Middle frontal gyrus (tissue), 1 donor: Measurements from ENCODE around the gene IL15RA.
"Not testable (repeated sequence)": the region's sequence is repeated elsewhere in the genome, so short reads cannot be mapped to it uniquely, and the experiment has no call there.

Experiments
- DNase-seq: peaks from one replicate; pipeline ENCODE4 v3.0.0-alpha.2; 2015; ENCODE audit warnings: low spot score; ENCODE audit errors: extremely low spot score

The IL15RA gene

DNA sequence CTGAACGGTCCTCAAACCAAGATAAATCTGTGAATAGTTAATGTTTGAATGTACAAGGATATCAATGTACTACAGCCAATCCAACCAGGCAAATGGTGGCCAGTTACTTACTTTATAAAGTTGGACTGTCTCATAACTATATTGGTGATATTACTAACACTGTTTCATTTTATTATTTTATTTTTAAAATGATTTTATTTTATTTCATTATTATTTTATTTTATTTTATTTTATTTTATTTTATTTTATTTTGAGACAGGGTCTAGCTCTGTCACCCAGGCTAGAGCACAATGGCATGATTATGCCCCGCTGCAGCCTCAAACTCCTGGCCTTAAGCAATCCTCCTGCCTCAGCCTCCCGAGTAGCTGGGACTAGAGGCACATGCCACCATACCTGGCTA lies 6.8 kb downstream of the IL15RA start:
- no peak for DNase-seq

DNA sequence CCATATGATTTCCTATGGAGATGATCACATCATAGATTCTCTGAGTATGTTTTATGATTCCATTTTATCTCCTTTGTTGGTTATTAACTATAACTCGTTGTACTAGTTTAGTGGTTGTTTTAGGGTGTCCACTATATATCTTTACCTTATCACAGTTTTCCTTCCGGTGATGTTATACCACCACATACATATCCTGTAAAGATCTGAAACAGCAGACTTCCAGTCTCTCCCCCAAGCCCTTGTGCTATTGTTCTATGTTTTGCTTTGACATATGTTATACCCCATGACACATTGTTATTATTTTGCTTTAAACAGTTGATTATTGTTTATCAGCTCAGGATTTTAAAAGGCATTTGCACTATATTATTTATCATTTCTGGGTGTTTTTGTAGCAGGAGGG lies 7.3 kb downstream of the IL15RA start:
- no peak for DNase-seq

DNA sequence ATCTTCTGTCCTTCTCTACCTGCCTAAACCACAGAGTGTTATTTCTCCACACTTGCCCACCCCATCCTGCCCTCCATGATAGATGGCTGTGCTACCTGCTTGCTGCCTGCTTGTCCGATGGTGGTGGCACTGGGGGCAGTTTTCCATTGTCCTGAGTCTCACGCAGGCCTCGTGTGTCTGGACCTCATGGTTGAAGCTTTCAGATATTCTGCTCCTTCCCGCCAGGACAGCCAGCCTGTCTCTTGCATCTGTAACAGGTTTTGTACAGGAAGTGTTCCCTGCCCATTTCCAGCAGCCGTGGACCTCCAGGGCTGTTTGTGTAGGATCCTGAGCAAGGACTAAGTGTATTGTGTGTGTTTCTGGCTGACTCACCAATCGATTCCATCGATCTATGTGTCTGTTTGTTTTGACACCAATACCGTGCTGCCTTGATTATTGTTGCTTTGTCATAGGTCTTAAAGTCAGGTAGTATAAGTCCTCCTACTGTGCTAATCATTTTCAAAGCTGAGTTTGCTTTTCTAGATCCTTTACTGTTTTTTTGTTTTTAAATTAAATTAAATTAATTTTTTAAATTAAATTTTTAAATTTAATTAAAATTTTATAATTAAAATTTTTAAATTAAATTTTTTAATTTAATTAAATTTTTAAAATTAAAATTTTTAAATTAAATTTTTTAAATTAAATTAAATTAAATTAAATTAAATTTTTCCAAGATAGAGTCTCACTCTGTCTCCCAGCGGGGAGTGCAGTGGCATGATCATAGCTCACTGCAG lies 8.5 kb downstream of the IL15RA start:
- no peak for DNase-seq

DNA sequence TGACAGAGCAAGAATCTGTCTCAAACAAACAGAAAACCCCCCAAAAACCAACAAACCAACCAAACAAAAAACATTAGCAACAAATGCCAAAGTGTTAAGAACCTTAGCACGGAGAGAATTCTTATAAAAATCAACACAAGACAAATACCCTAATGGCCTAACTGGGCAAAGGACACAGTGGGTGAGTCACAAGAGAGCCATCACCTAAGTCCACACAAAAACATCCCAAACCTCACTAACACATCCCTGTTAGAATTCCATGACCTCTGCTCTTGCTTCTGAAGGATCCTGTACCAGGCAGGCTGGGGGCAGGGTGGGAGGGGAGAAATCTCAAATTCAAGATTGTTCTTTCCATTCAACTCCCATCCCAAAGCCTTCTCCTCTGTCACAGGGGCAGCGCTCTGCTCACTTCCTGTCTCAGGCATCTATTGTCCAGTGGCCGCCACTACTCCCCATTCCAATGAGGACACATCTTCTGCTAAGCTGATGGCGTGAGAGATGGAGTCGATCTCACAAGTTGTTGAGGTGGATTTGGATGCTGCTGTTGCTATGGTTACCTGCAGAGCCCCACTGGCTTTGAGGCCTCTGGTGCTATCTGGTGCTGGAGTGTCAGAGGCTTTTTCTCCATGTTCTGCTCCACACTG lies 9.2 kb downstream of the IL15RA start:
- DNase-seq: no peak

DNA sequence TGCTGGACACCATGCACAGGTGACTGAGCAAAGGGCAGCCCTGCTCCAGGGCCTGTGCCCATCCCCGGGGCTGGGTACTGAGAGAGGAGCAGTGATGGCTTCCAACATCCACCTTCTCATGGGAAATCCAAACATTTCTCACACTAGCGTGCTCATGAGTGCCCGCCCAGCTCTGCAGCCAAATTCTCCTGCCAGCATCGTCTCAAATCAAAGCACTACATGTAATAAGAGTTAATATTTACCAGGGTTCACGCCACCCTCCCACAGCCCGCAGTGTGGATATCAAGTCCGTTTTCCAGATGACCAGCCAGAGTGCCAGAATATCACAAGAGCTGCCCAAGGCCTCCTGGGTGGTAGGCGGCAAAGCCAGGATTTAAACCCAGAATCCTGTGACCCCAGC lies 12.1 kb downstream of the IL15RA start:
- DNase-seq: no peak

DNA sequence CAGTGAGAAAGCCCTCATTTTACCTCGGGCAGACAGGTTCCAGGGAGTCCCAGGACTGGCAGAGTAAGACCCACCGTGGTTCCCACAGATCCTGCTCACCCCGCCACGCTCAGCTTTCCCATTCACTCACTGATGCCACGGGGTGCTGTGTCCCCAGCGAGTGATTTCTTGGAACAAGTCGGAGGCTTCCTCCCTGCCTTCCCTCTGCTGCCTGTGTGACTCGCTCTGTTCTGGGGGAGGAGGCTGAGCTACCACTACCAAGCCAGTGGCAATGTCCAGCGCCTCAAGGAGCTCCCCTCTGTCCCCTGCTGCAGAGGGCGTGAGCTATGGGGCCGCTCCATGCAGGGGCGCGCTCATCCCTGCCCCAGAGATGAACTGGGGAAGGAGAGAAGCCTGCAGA lies 12.6 kb downstream of the IL15RA start:
- no peak for DNase-seq

DNA sequence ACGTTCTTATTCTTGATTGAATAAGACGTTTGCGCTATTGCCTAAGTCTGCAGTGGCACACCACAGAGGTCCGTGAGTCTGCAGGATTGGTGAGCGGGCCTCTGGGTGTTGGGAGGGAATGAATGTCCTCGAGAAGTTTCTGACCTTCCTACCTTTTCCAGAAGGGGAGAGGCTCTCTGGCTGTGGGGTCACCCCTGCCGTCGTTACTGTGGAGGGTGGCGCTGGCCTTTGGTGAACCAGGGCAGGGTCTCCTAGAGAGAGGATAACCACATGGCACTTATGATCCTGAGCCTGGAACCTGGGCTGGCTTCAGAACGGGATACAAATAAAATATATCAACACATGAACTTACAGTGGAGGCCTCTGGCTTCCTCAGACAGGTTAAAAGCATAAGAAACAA lies 13.8 kb downstream of the IL15RA start:
- DNase-seq: no peak

DNA sequence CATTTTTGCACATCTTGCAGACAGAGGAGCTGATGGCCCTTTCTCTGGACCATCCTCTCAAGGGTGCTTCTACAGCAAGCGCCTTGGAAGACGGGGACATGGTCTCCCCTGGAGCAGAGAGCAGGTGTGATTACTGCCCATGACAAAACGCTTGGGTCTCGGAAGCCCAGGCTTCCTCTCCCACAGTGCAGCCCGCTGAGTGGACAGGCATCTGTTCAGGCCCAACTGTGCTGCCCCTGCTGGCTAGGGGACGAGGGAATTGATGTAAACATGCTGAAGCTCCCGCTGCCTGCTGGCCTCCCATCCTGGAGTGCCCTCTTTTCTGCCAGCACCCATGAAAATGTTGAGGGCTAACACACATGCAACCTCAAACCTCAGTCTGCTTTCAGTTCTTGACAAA lies 14.3 kb downstream of the IL15RA start:
- DNase-seq: no peak

DNA sequence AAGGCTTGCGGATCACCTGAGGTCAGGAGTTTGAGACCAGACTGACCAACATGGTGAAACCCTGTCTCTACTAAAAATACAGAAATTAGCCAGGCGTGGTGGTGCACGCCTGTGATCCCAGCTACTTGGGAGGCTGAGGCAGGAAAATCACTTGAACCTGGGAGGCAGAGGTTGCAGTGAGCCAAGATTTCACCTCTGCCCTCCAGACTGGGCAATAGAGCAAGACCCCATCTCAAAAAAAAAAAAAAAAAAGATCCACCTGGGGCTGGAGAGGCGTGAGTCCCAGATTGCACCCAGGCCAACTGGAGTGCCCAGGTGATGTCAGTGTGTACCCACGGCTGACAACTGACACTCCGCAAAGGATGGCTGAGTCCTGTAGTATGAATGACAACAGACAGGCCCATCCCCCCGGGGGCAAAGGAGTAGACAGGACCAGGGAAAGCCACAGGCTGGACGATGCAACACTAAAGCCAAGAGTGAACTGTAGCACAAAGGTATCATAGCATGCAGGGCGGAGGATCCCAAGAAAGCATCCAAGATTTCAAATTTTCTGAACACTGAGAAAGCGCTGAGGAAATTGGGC lies 14.9 kb downstream of the IL15RA start:
- DNase-seq: not testable (repeated sequence)

DNA sequence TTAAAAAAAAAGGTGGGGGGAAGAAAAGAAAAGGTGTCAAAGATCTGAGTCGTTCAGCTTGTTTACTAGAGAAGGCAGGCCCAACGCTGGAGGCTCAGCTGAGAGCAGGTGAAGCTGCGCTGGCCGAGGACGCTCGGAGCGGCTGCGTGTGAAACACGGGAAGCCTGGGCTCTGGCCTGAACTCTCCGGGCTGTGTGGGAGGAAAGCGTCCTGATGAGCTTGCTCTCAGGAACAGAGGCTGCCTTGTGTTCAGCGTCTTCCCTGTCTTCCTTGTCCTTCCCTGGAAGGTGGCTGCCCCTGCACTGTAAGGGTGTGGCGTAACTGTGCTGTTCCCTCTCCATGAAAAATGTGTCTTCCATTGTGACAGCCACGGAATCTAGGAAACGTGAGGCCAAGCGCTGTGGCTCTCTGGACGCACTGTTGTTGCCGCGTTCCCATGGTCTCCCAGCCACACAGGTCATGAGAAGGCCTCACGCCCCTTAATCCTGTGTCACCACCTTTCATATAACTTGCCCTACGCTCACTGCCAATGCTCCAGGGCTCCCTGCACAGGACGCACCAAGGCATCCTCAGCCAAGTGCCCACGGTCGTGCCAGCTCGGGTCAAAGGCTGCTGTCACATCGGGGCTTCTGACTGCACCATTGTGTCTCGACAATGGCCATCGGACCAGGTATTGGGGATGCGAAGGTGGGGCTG lies 15.8 kb downstream of the IL15RA start:
- no peak for DNase-seq

DNA sequence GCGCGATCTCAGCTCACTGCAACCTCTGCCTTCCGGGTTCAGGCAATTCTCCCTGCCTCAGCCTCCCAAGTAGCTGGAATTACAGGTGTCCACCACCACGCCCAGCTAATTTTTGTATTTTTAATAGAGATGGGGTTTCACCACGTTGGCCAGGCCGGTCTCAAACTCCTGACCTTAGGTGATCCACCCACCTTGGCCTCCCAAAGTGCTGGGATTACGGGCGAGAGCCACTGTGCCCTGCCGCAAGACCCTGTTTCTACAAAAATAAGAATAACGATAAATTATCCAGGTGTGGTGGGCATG lies 16.4 kb downstream of the IL15RA start:
- not testable (repeated sequence) for DNase-seq

DNA sequence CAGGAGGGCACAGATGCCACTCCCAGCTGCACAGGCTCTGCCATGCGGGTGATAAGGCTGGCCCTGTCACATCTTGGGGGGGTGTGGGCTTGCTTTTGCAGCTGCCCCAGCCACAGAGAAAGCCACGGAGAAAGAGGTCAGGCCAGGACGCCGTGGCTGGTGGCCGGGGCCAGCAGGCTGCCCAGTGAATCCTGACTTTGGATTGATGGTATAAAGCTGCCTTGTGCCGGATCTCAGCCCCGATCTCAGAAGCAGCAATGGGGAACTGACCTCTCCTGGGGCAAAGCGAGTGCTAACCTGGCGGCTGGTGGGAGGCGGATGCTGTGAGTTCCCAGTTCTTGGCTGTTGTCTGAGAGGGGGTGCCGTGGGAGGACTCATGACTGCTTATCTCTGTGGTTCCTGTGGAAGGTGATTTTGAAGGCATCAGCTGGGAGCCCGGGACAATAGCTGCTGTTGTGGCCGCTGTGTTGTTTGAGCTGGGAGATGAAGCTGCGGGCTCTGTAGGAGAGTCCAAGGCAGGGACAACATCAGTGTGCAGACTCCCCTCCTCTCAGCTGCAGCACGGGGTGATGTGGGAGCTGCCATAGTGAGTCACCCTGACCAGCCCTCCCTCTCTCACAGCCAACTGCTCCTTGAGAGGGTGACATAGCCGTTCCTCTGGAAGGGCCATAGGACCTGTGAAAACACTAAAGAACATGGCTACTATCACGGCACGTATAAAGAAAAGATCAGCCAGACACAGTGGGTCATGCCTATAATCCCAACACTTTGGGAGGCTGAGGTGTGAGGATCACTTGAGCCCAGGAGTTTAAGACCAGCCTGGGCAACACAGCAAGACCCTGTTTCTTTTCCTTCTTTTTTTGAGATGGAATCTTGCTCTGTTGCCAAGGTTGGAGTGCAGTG lies 17.0 kb downstream of the IL15RA start:
- no peak for DNase-seq

DNA sequence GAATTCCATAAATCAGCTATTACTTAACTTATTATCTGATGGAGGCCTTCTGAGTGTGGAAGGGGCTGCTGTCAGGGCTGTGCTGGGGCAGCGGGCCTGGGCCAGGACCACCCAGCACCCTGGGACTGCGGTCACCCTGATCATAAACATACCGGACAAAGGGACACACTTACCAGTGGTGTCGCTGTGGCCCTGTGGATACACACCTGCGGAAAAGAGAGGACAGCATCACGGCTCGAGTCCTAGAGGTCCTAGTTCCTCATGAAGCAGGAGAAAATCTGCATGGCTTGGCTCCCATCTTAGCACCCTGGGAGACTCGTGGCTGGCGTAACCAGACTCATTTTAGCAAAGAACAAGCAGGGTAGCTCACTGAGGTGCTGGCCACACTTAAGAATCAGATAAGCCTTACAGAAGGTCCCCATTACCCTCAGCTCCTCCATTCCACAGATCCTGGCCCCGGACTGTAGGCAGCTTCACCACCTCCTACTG lies 17.7 kb downstream of the IL15RA start:
- DNase-seq: no peak

DNA sequence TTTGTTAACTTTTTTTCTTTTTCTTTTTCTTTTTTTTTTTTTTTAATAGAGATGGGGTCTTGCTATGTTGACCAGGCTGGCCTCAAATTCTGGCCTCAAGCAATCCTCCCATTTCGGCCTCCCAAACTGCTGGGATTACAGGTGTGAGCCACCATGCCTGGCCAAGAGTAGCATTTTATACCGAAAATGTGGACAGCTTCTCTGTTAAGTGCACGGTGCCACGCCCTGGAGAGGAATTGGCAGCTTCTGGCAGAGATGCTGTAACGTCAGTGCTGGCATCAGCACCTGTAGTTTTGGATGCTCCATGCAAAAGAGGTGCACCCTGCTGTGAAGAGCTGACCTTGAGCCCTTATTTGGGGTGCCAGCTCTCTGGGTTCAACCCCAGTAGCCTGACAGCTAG lies 18.2 kb downstream of the IL15RA start:
- no peak for DNase-seq

DNA sequence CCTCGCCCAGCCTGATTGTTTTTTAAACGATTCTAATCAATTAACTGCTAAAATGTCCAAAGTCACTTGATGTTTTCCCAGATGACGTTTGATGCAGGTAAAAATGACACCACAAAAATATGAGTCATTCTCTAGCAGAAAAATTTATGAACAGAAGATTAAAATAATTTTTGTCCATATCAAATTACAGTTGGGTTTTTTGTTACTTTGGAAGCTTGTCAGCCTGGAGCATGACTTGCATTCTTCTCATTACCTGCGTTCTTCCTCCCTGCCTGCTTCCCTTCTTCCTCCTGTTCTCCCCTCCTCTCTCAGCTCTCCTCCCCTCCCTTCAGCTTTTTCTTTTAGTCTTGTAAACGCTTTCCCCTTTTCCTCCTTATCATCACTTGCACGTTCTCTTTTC lies 18.7 kb downstream of the IL15RA start:
- DNase-seq: no peak

DNA sequence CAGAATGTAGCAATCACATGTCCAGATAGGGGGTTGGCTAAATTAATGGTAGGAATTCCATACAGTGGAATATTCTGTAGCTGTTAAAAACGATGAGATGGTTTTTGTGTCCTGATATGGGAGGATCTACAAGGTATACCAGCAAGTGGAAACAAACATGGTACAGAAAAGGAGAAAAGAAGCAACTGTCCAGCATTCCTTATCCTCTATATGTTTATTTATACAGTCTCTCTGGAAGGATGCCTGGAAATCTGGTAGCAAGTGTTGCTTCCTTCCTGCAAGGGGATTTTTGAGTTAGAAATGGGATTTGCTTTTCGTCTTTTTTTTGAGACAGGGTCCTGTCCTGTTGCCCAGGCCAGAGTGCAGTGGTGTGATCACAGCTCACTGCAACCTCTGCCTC lies 19.3 kb downstream of the IL15RA start:
- no peak for DNase-seq

DNA sequence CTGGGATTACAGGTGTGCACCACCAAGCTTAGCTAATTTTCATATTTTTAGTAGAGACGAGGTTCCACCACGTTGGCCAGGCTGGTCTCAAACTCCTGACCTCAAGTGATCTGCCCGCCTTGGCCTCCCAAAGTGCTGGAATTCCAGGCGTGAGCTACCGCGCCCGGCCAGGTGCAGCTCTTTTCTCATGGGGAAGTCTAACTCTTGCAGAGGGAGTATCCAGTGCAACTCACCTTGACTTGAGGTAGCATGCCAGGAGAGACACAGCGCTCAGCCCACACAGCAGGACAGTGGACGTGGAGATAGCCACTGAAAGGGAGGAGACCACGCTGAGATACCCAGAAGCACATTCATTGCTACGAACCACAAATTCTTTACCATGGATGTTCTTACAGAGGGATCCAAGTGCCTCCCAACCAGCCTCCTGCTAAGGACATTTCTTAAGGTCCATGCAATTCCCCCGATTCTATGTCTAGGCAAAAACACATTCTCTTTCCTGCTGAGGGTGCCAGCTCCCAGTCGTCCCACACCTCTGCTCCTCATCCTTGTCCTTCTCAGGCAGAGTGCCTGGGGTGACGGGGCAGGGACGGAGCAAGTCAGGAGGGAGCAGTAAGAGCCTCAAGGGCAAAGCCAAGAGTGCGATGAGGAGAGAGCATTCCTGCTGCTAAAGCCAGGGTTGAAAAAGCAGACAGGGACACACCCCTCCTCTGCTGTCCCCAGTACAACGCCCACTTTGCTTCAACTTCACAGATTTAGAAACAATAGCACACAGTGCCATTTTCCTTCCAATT lies 21.0 kb downstream of the IL15RA start:
- no peak for DNase-seq

DNA sequence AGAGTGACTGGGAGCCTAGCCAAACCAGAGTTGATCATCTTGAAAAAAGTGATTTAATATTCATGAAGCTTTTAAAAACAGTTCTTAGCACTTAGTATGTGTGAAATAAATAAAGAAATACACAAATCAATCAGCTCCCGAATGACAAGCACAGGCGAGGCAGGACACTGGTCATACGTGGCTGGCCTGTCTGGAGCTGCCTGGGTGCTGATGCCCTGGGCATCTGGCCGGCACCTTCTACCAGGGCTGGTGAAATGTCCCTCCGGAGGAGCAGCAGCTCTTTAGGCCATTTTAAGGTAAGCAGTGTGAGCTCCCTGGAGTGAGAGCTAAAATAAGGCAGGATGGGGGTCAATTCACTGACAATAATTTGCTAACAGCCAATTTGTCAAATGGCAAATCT lies 23.7 kb downstream of the IL15RA start:
- DNase-seq: no peak

DNA sequence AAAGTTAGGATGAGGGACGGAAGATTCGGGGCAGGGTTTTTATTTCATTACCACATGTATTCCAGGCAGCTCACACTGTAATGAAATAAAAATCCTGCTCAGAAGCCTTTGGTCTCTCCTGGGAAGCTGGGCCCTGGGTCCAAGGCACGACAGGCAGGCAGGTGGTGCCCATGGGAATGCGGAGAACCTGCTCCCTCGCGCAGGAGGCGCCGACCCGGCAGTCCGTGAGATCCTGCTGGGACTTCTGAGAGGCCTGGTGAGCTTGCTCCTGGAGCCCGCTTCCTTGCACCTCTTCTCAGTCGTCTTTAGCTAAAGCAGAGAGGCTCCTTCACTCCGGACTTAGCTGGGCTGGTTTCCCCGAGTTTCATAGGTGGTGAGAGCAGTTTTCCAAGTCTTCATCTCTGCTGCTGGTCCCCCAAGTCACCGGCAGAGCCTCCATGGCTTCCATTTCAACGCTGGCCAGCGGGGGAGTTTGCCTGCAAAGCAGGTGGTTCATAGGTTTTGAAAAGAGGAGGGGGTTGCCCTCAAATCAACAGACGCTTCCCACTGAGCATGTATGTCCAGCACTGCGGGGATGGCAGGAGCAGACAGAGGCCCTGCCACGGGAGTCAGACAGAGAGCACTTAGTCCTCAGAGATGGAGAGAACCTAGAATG lies 24.5 kb downstream of the IL15RA start:
- DNase-seq: no peak
